Mesenchymal stem cell (in vitro differentiated cells and primary cell): Measurements from ENCODE around the gene TNPO3.
"Not testable (repeated sequence)": the region's sequence is repeated elsewhere in the genome, so short reads cannot be mapped to it uniquely, and the experiment has no call there.

Experiments
- DNase-seq: peaks from one replicate; pipeline ENCODE4 v3.0.0-alpha.2; 2013
- H2AFZ ChIP-seq: one replicate; pipeline ENCODE4 v1.6.1; 2013; ENCODE audit warnings: low read depth, mild to moderate bottlenecking, control low read depth, inconsistent platforms, low read length, moderate library complexity
- H2AK5ac ChIP-seq: 2 replicates; pipeline ENCODE4 v1.6.1; 2013; ENCODE audit warnings: low read length, moderate library complexity, mild to moderate bottlenecking, inconsistent platforms; ENCODE audit not compliant: severe bottlenecking
- H2BK120ac ChIP-seq: one replicate; pipeline ENCODE4 v1.6.1; 2013; ENCODE audit warnings: low read depth, mild to moderate bottlenecking, inconsistent platforms, low read length, moderate library complexity
- H2BK12ac ChIP-seq, 2 experiments: one replicate each; pipeline ENCODE4 v1.6.1; 2013; ENCODE audit warnings: inconsistent platforms in 2 of 2, low read length in 2 of 2, mild to moderate bottlenecking in 2 of 2, moderate library complexity in 2 of 2, control low read depth in 1 of 2
- H2BK15ac ChIP-seq: one replicate; pipeline ENCODE4 v1.6.1; 2013; ENCODE audit warnings: mild to moderate bottlenecking, low read depth, inconsistent platforms; ENCODE audit not compliant: poor library complexity, severe bottlenecking
- H2BK5ac ChIP-seq: 2 replicates; pipeline ENCODE4 v1.6.1; 2013; ENCODE audit warnings: low read depth, mild to moderate bottlenecking, low read length, control low read depth, inconsistent platforms; ENCODE audit not compliant: poor library complexity, severe bottlenecking
- H3K14ac ChIP-seq, 2 experiments: one replicate each; pipeline ENCODE4 v1.6.1; 2013; ENCODE audit warnings: inconsistent platforms in 2 of 2, low read length in 2 of 2, control low read depth in 1 of 2, mild to moderate bottlenecking in 1 of 2, moderate library complexity in 1 of 2
- H3K18ac ChIP-seq, 2 experiments: one replicate each; pipeline ENCODE4 v1.6.1; 2013; ENCODE audit warnings: inconsistent platforms in 2 of 2, low read length in 2 of 2, control low read depth in 1 of 2, low read depth in 1 of 2, mild to moderate bottlenecking in 1 of 2
- H3K23ac ChIP-seq, 2 experiments: one replicate each; pipeline ENCODE4 v1.6.1; 2013; ENCODE audit warnings: inconsistent platforms in 2 of 2, low read length in 2 of 2, mild to moderate bottlenecking in 2 of 2, moderate library complexity in 2 of 2, control low read depth in 1 of 2
- H3K27ac ChIP-seq: 2 replicates; pipeline ENCODE4 v1.5.1; 2013; ENCODE audit warnings: mild to moderate bottlenecking, moderate library complexity, low read length, control low read depth, inconsistent platforms; ENCODE audit not compliant: poor library complexity, severe bottlenecking
- H3K27me3 ChIP-seq, 2 experiments: 2 replicates each; pipeline versions ENCODE4 v1.6.1 to v1.7.0; 2013; ENCODE audit warnings: low read length in 2 of 2, mild to moderate bottlenecking in 2 of 2, moderate library complexity in 2 of 2, control low read depth in 1 of 2, inconsistent platforms in 1 of 2; ENCODE audit not compliant: control insufficient read depth in 1 of 2, insufficient read depth in 1 of 2
- H3K36me3 ChIP-seq, 2 experiments: 2 replicates each; pipeline versions ENCODE4 v1.6.1 to v1.7.0; 2013; ENCODE audit warnings: low read length in 2 of 2, control low read depth in 1 of 2, inconsistent platforms in 1 of 2, low read depth in 1 of 2, mild to moderate bottlenecking in 1 of 2; ENCODE audit not compliant: insufficient read depth in 2 of 2, control insufficient read depth in 1 of 2
- H3K4ac ChIP-seq, 2 experiments: one replicate each; pipeline ENCODE4 v1.6.1; 2013; ENCODE audit warnings: inconsistent platforms in 2 of 2, low read length in 2 of 2, mild to moderate bottlenecking in 2 of 2, moderate library complexity in 2 of 2, control low read depth in 1 of 2, low read depth in 1 of 2
- H3K4me1 ChIP-seq: 2 replicates; pipeline ENCODE4 v1.6.1; 2013; ENCODE audit warnings: low read depth, low read length, control low read depth; ENCODE audit not compliant: control insufficient read depth, insufficient read depth
- H3K4me2 ChIP-seq: 2 replicates; pipeline ENCODE4 v1.6.1; 2013; ENCODE audit warnings: low read length, mild to moderate bottlenecking, inconsistent platforms; ENCODE audit not compliant: poor library complexity, severe bottlenecking
- H3K4me3 ChIP-seq, 2 experiments: 2 replicates each; pipeline versions ENCODE4 v1.5.1 to v1.7.0; 2013; ENCODE audit warnings: low read length in 2 of 2, mild to moderate bottlenecking in 2 of 2, control low read depth in 1 of 2, low read depth in 1 of 2; ENCODE audit not compliant: insufficient read depth in 1 of 2
- H3K79me1 ChIP-seq: replicated peaks from 2 replicates; pipeline ENCODE4 v1.6.1; 2013; ENCODE audit warnings: mild to moderate bottlenecking, control low read depth, low read length, inconsistent platforms; ENCODE audit not compliant: poor library complexity, severe bottlenecking
- H3K9ac ChIP-seq: 2 replicates; pipeline ENCODE4 v1.7.0; 2013; ENCODE audit warnings: mild to moderate bottlenecking, low read length, moderate library complexity
- H3K9me3 ChIP-seq: 2 replicates; pipeline ENCODE4 v1.7.0; 2013; ENCODE audit warnings: mild to moderate bottlenecking, low read length; ENCODE audit not compliant: control insufficient read depth
- H4K8ac ChIP-seq: one replicate; pipeline ENCODE4 v1.6.1; 2013; ENCODE audit warnings: inconsistent platforms, mild to moderate bottlenecking, low read length, moderate library complexity
- H4K91ac ChIP-seq: one replicate; pipeline ENCODE4 v1.6.1; 2013; ENCODE audit warnings: mild to moderate bottlenecking, low read length, inconsistent platforms
- WGBS: methylation state at CpG from one replicate; pipeline ENCODE4 v1.1.7; 2013; ENCODE audit warnings: mixed read lengths; 5-methylcytosine and 5-hydroxymethylcytosine counted together

The TNPO3 gene

DNA sequence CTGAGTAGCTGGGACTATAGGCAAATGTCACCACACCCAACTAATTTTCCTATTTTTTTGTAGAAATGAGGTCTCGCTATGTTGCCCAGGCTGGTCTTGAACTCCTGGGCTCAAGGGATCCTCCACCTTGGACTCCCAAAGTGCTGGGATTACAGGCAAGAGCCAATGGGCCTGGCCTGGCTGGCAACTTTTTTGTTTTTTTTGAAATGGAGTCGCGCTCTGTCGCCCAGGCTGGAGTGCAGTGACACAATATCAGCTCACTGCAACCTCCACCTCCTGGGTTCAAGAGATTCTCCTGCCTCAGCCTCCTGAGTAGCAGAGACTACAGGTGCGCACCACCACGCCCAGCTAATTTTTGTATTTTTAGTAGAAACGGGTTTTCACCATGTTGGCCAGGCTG, 3.5 kb downstream of the TNPO3 start:
- over 99% methylated on average over 7 of the region's 7 CpGs for WGBS
- not testable (repeated sequence) for H3K4ac ChIP-seq, H3K27ac ChIP-seq, H3K9me3 ChIP-seq, H2BK12ac ChIP-seq, H4K91ac ChIP-seq, H3K79me1 ChIP-seq, H3K4me3 ChIP-seq, H2BK5ac ChIP-seq, H3K23ac ChIP-seq, DNase-seq, H2BK120ac ChIP-seq, H3K14ac ChIP-seq, H3K4me2 ChIP-seq, H3K27me3 ChIP-seq, H2BK15ac ChIP-seq, H2AFZ ChIP-seq, H3K18ac ChIP-seq, H3K9ac ChIP-seq, H3K36me3 ChIP-seq
- Histone ChIP-seq H4K8ac (peak overlapping the region; percentile 32), H2AK5ac (peak overlapping the region; percentile 54), H3K4me1 (peaks cover 17% of the 10 kb centered on the region)

DNA sequence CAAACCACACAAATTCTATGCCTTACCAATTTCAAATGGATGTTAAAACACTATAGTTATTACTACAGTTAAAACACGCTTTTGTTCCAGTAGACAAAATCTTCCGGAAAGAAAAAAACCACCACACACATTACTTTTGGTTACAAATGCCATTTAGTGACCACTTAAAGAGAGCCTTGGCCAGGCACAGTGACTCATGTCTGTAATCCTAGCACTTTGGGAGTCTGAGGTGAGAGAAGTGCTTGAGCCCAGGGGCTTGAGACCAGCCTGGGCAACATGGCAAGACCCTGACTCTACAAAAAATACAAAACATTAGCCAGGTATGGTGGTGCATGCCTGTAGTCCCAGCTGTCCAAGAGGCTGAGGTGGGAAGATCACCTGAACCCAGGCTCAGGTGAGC, 7.2 kb downstream of the TNPO3 start:
- Histone ChIP-seq H3K18ac (no peak overlapping the region), H2BK120ac (no peak overlapping the region), H3K79me1 (no peaks in the 10 kb centered on the region), H3K4me1 (peaks cover 11% of the 10 kb centered on the region), H4K8ac (no peak overlapping the region), H3K36me3 (peaks cover 2 to 6% of the 10 kb centered on the region in 2 experiments), H2BK5ac (no peak overlapping the region), H3K27me3 (no peaks in the 10 kb centered on the region), H3K9me3 (no peaks in the 10 kb centered on the region), H3K14ac (no peak overlapping the region), H3K4ac (no peak overlapping the region), H4K91ac (no peak overlapping the region), H2AFZ (no peak overlapping the region), H2AK5ac (no peak overlapping the region), H2BK15ac (no peak overlapping the region), H3K27ac (no peak overlapping the region), H2BK12ac (no peak overlapping the region), H3K9ac (no peak overlapping the region), H3K4me3 (no peak overlapping the region), H3K23ac (no peak overlapping the region), H3K4me2 (no peak overlapping the region)
- WGBS, result 98% methylated on average over 2 of the region's 2 CpGs
- peak; percentile 26 for DNase-seq

DNA sequence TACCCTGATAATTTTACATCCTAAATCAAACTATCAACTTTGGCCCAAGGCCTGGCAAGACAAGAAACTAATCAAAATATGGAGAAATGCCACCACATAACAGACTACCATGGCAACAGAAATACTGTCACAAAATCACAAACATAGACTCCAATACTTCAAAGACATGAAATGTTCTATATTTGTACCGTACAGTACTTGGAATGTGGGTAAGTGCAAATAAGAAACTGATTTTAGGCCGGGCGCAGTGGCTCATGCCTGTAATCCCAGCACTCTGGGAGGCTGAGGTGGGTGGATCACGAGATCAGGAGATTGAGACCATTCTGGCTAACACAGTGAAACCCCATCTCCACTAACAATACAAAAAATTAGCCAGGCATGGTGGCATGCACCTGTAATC, 9.2 kb downstream of the TNPO3 start:
- Histone ChIP-seq H3K23ac (no peak overlapping the region), H3K27me3 (no peaks in the 10 kb centered on the region), H3K4me3 (no peak overlapping the region), H2BK5ac (no peak overlapping the region), H3K14ac (no peak overlapping the region), H3K9me3 (no peaks in the 10 kb centered on the region), H2BK120ac (no peak overlapping the region), H4K8ac (no peak overlapping the region), H2BK15ac (no peak overlapping the region), H2AK5ac (no peak overlapping the region), H3K18ac (no peak overlapping the region), H3K4me1 (peaks cover 5% of the 10 kb centered on the region), H3K4me2 (no peak overlapping the region), H3K79me1 (no peaks in the 10 kb centered on the region), H2BK12ac (no peak overlapping the region), H3K27ac (no peak overlapping the region), H4K91ac (no peak overlapping the region), H2AFZ (no peak overlapping the region), H3K4ac (no peak overlapping the region), H3K36me3 (peaks cover 0 to 3% of the 10 kb centered on the region in 2 experiments), H3K9ac (peak overlapping the region; percentile 5)
- no peak for DNase-seq
- 94% methylated on average over 3 of the region's 4 CpGs for WGBS

DNA sequence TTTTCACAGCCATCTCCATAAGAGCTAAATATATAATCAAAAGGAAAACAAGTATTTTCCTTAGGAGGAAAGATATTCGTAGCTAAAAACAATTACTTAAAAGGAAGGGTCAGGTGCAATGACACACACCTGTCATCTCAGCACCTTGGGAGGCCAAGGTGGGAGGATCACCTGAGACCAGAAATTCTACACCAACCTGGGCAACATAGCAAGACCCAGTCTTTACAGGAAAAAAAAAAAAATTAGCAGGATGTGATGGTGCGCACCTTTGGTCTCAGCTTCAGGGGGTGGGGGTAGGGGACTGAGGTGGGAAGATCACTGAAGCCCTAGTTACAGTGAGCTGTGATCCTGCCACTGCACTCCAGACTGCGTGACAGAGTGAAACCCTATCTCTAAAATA, 11.9 kb downstream of the TNPO3 start:
- H4K8ac ChIP-seq, result no peak overlapping the region
- no peak overlapping the region for H2BK12ac ChIP-seq
- no peak overlapping the region for H3K4me3 ChIP-seq
- H3K27me3 ChIP-seq, result no peaks in the 10 kb centered on the region
- H2AK5ac ChIP-seq, result no peak overlapping the region
- no peak overlapping the region for H2BK120ac ChIP-seq
- H3K4me2 ChIP-seq, result no peak overlapping the region
- H3K23ac ChIP-seq, result no peak overlapping the region
- H3K36me3 ChIP-seq, result peaks cover 3 to 18% of the 10 kb centered on the region in 2 experiments
- H3K18ac ChIP-seq, result no peak overlapping the region
- no peaks in the 10 kb centered on the region for H3K9me3 ChIP-seq
- no peak overlapping the region for H2BK5ac ChIP-seq
- no peak for DNase-seq
- no peak overlapping the region for H4K91ac ChIP-seq
- peaks cover 4% of the 10 kb centered on the region for H3K4me1 ChIP-seq
- H2BK15ac ChIP-seq, result no peak overlapping the region
- H3K14ac ChIP-seq, result no peak overlapping the region
- 100% methylated on average over 3 of the region's 3 CpGs for WGBS
- H3K9ac ChIP-seq, result no peak overlapping the region
- no peak overlapping the region for H2AFZ ChIP-seq
- no peaks in the 10 kb centered on the region for H3K79me1 ChIP-seq
- H3K4ac ChIP-seq, result no peak overlapping the region
- no peak overlapping the region for H3K27ac ChIP-seq
